ENCODE data around the gene DDC. TPM values are rescaled to one million over a fixed set of nuclear protein-coding genes. Genes with fewer than 3 reads are reported as not detected.
A peak's percentile ranks its signal among the peaks of the same experiment; 100 is the strongest.

DDC gene
- total RNA-seq, 1 experiment from 2014 or later, result 87.0 TPM

GRCh38 chr7:50448823-50449222 lies 116.4 kb downstream of the DDC start:
- H3K4me1 Mint-ChIP-seq (ENCODE audit: low read depth, unreplicated experiment), result peaks cover 21% of the 10 kb centered on the region
- intact Hi-C loops (cut with micrococcal nuclease; ENCODE audit: unreplicated experiment), result no loop called here
- no TSS peak for BruUV-seq (replicated peaks)
- no peak overlapping the region for H3K4me3 ChIP-seq (ENCODE audit: low read depth, low read length)
- H3K4me3 Mint-ChIP-seq (ENCODE audit: unreplicated experiment), result peak overlapping the region; percentile 90
- no peaks in the 10 kb centered on the region for H3K36me3 ChIP-seq (ENCODE audit: control insufficient read depth, insufficient read depth, low read length)
- H3K36me3 Mint-ChIP-seq (ENCODE audit: insufficient read depth, unreplicated experiment), result peaks cover 36% of the 10 kb centered on the region
- ChIA-PET CTCF (no interaction called here), POLR2A (no interaction called here)
- no peaks in the 10 kb centered on the region for H3K27me3 Mint-ChIP-seq (ENCODE audit: insufficient read depth, unreplicated experiment)
- no peak for TF ChIP-seq CTCF (IDR thresholded peaks at IDR 0.05; ENCODE audit: insufficient read depth in 1 of 2, low read depth in 1 of 2, low read length in 1 of 2, severe bottlenecking in 1 of 2, unreplicated experiment in 1 of 2)
- H3K27ac Mint-ChIP-seq (ENCODE audit: unreplicated experiment), result peak overlapping the region; percentile 54
- H3K9me3 Mint-ChIP-seq (ENCODE audit: unreplicated experiment), result no peaks in the 10 kb centered on the region
- no peaks in the 10 kb centered on the region for H3K27me3 ChIP-seq (replicated peaks; ENCODE audit: control insufficient read depth, insufficient read depth, low read length)
- peaks cover 27% of the 10 kb centered on the region for H3K4me1 ChIP-seq
- H3K9me3 ChIP-seq, result no peaks in the 10 kb centered on the region
- no peak for DNase-seq

GRCh38 chr7:50446542-50446960 lies 118.7 kb downstream of the DDC start:
- DNase-seq, result peak; percentile 81 to 86
- no peak overlapping the region for H3K4me3 ChIP-seq (ENCODE audit: low read depth, low read length)
- no TSS peak for BruUV-seq (replicated peaks)

GRCh38 chr7:50436133-50436806 lies 128.9 kb downstream of the DDC start:
- peak in 1 of 2 experiments; percentile 31 for DNase-seq
- Mint-ChIP-seq H3K27ac (ENCODE audit: unreplicated experiment) (peak overlapping the region; percentile 63), H3K36me3 (ENCODE audit: insufficient read depth, unreplicated experiment) (peaks cover 18% of the 10 kb centered on the region), H3K4me3 (ENCODE audit: unreplicated experiment) (no peak overlapping the region), H3K9me3 (ENCODE audit: unreplicated experiment) (no peaks in the 10 kb centered on the region), H3K27me3 (ENCODE audit: insufficient read depth, unreplicated experiment) (no peaks in the 10 kb centered on the region), H3K4me1 (ENCODE audit: low read depth, unreplicated experiment) (peaks cover 7% of the 10 kb centered on the region)
- H3K27me3 ChIP-seq (replicated peaks; ENCODE audit: control insufficient read depth, insufficient read depth, low read length), result no peaks in the 10 kb centered on the region
- H3K4me1 ChIP-seq, result peaks cover 9% of the 10 kb centered on the region
- TF ChIP-seq CTCF (IDR thresholded peaks at IDR 0.05; ENCODE audit: insufficient read depth in 1 of 2, low read depth in 1 of 2, low read length in 1 of 2, severe bottlenecking in 1 of 2, unreplicated experiment in 1 of 2), result no peak
- intact Hi-C loops (cut with micrococcal nuclease; ENCODE audit: unreplicated experiment), result no loop called here
- ChIA-PET CTCF (no interaction called here), POLR2A (no interaction called here)
- no peaks in the 10 kb centered on the region; the same call in 1 of the 2 replicates for H3K36me3 ChIP-seq (ENCODE audit: control insufficient read depth, insufficient read depth, low read length)
- H3K9me3 ChIP-seq, result no peaks in the 10 kb centered on the region
- no TSS peak for BruUV-seq (replicated peaks)
- no peak overlapping the region for H3K4me3 ChIP-seq (ENCODE audit: low read depth, low read length)

More at GRCh38 chr7:50446542-50446960, 118.7 kb downstream of the DDC start:
- Mint-ChIP-seq H3K4me3 (ENCODE audit: unreplicated experiment) (peak overlapping the region; percentile 32), H3K27me3 (ENCODE audit: insufficient read depth, unreplicated experiment) (no peaks in the 10 kb centered on the region), H3K27ac (ENCODE audit: unreplicated experiment) (peak overlapping the region; percentile 68), H3K9me3 (ENCODE audit: unreplicated experiment) (no peaks in the 10 kb centered on the region), H3K4me1 (ENCODE audit: low read depth, unreplicated experiment) (peaks cover 21% of the 10 kb centered on the region), H3K36me3 (ENCODE audit: insufficient read depth, unreplicated experiment) (peaks cover 54% of the 10 kb centered on the region)
- ChIA-PET CTCF (interaction anchor here (1.0 kb wide), 2 partner anchors 20 to 28 kb away, joined by 3 to 8 read pairs; no protein-coding TSS in a partner anchor), POLR2A (interaction anchor here (0.6 to 1.1 kb wide), 3 partner anchors 20 to 600 kb away, joined by 3 read pairs; no protein-coding TSS in a partner anchor)
- Histone ChIP-seq H3K27me3 (replicated peaks; ENCODE audit: control insufficient read depth, insufficient read depth, low read length) (no peaks in the 10 kb centered on the region), H3K4me1 (peaks cover 27% of the 10 kb centered on the region), H3K36me3 (ENCODE audit: control insufficient read depth, insufficient read depth, low read length) (no peaks in the 10 kb centered on the region), H3K9me3 (no peaks in the 10 kb centered on the region)
- intact Hi-C loops (cut with micrococcal nuclease; ENCODE audit: unreplicated experiment), result loop anchor here (1.0 kb wide), 2 partner anchors 20 to 930 kb away; no protein-coding TSS in a partner anchor
- TF ChIP-seq CTCF (IDR thresholded peaks at IDR 0.05; ENCODE audit: insufficient read depth in 1 of 2, low read depth in 1 of 2, low read length in 1 of 2, severe bottlenecking in 1 of 2, unreplicated experiment in 1 of 2), result no peak

All from Caco-2 (cell line).